HFFc6 (cell line): ENCODE results near the gene ANGPTL4. TPM values are rescaled to one million over a fixed set of nuclear protein-coding genes. Genes with fewer than 3 reads are reported as not detected.
A peak's percentile ranks its signal among the peaks of the same experiment; 100 is the strongest.

Experiments used
- DNase-seq: peaks from one replicate; pipeline ENCODE4 v3.0.0-alpha.2; 2018
- H3K27ac Mint-ChIP-seq: 2 replicates; pipeline ENCODE4 v1.8.0; 2020; ENCODE audit warnings: mild to moderate bottlenecking, mixed read lengths
- H3K27me3 Mint-ChIP-seq: 2 replicates; pipeline ENCODE4 v1.8.0; 2021; ENCODE audit warnings: mild to moderate bottlenecking, moderate library complexity, mixed read lengths; ENCODE audit not compliant: insufficient read depth
- H3K36me3 Mint-ChIP-seq: 2 replicates; pipeline ENCODE4 v1.8.0; 2021; ENCODE audit warnings: low read depth, mixed read lengths
- H3K4me1 Mint-ChIP-seq: 2 replicates; pipeline ENCODE4 v1.8.0; 2020; ENCODE audit warnings: low read depth, mixed read lengths
- H3K4me3 Mint-ChIP-seq: 2 replicates; pipeline ENCODE4 v1.8.0; 2020; ENCODE audit warnings: mild to moderate bottlenecking, moderate library complexity, mixed read lengths
- H3K9me3 Mint-ChIP-seq: 2 replicates; pipeline ENCODE4 v1.8.0; 2020; ENCODE audit warnings: mild to moderate bottlenecking, mixed read lengths
- total RNA-seq, 6 experiments: library from RNA; stranded (reverse); fragmentation: NEBNext Ultra II Directional; extraction: Animal tissue kit (Norgen Biotek cat#: 25700); gene quantifications; 2 replicates in 1 of 6; 3 replicates in 5 of 6; pipeline ENCODE4 v1.2.3, GENCODE V29; 2021
- TF ChIP-seq, protein P1 (sequence below): fragments of 200-600 bp; sonication (generic); IDR thresholded peaks from 2 replicates; pipeline ENCODE4 v1.5.0; 2021; ENCODE audit warnings: antibody characterized with exemption, mild to moderate bottlenecking

ANGPTL4 gene
- total RNA-seq, 6 experiments from 2014 or later: 1.5 to 9.8 (median 2.0) TPM

DNA sequence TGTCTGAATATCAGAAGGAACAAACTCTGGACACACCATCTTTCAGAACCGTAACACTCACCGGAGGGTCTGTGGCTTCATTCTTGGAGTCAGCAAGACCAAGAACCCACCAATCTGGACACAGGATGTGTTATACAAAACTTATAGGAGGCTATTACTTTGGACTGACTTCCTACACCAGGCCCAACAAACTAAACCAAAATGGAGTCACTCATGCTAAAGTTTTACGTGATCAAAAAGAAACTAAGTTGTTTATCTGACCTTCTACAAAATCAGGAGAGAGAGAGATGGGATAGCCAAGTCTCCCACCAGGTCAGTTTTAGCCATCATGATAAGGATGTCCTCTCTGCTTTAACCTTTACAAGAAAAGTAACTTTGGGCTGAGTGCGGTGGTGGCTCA, 23.0 kb downstream of the ANGPTL4 start:
- TF ChIP-seq, protein P1, sequence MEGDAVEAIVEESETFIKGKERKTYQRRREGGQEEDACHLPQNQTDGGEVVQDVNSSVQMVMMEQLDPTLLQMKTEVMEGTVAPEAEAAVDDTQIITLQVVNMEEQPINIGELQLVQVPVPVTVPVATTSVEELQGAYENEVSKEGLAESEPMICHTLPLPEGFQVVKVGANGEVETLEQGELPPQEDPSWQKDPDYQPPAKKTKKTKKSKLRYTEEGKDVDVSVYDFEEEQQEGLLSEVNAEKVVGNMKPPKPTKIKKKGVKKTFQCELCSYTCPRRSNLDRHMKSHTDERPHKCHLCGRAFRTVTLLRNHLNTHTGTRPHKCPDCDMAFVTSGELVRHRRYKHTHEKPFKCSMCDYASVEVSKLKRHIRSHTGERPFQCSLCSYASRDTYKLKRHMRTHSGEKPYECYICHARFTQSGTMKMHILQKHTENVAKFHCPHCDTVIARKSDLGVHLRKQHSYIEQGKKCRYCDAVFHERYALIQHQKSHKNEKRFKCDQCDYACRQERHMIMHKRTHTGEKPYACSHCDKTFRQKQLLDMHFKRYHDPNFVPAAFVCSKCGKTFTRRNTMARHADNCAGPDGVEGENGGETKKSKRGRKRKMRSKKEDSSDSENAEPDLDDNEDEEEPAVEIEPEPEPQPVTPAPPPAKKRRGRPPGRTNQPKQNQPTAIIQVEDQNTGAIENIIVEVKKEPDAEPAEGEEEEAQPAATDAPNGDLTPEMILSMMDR: no peak
- Mint-ChIP-seq H3K27ac (no peak overlapping the region; the same call in 1 of the 2 replicates), H3K27me3 (no peaks in the 10 kb centered on the region; the same call in 1 of the 2 replicates), H3K4me3 (no peak overlapping the region), H3K9me3 (peaks cover 7% of the 10 kb centered on the region; the same call in 1 of the 2 replicates), H3K36me3 (peaks cover 16% of the 10 kb centered on the region), H3K4me1 (peaks cover 10% of the 10 kb centered on the region; the same call in 1 of the 2 replicates)
- no peak for DNase-seq

DNA sequence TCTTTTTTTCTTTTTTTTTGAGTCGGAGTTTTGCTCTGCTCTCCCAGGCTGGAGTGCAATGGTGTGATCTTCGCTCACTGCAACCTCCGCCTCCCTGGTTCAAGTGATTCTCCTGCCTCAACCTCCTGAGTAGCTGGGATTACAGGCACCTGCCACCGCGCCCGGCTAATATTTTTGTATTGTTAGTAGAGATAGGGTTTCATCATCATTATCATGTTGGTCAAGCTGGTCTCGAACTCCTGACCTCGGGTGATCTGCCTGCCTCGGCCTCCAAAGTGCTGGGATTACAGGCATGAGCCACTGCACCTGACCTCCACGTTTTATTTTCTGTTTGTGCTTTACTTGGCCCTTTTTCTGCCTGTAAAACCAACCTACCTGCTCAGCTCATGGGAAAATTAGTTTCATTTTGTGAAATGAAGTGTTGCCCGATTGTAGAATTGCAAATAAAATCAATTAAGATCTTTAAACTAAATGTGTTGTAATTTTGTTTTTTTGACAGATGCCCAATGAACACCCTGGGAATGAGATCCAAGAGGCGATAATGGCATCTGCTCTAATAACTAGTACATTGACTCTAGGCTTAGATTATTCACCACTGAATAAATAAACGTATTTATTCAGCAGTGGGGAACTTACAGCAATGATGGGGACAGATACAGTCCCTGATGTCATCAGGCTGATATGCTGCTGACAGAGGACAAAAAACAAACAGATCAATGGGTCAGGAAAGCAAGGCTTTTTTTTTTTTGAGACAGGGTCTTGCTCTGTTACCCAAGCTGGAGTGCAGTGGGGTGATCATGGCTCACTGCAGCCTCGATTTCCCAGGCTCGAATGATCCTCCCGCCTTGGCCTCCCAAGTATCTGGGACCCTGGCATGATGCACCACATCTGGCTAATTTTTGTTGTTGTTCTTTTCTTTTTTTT, 24.0 kb downstream of the ANGPTL4 start:
- Mint-ChIP-seq H3K36me3 (peaks cover 16% of the 10 kb centered on the region), H3K27me3 (no peaks in the 10 kb centered on the region; the same call in 1 of the 2 replicates), H3K4me1 (peaks cover 9% of the 10 kb centered on the region; the same call in 1 of the 2 replicates), H3K4me3 (peak overlapping the region; percentile 42; the same call in 1 of the 2 replicates), H3K9me3 (peaks cover 7% of the 10 kb centered on the region; the same call in 1 of the 2 replicates), H3K27ac (no peak overlapping the region)
- no peak for DNase-seq
- TF ChIP-seq, protein P1: no peak

DNA sequence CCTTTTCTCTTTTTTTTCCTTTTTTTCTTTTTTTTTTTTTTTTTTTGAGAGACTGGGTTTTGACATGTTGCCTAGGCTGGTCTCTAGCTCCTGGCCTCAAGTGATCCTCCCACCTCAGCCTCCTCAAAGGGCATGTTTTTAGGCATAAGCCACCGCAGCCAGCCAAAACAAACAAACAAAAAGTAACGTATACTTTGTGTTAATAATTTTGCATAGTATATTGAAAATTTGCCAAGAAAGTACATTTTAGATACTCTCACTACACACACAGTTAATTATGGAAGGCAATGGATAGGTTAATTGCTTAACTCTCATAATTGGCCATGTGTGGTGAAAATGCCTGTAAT, 24.6 kb downstream of the ANGPTL4 start:
- H3K36me3 Mint-ChIP-seq: peaks cover 16% of the 10 kb centered on the region
- TF ChIP-seq, protein P1: no peak
- peaks cover 7% of the 10 kb centered on the region; the same call in 1 of the 2 replicates for H3K9me3 Mint-ChIP-seq
- H3K27ac Mint-ChIP-seq: no peak overlapping the region; the same call in 1 of the 2 replicates
- H3K4me1 Mint-ChIP-seq: peaks cover 12% of the 10 kb centered on the region; the same call in 1 of the 2 replicates
- DNase-seq: no peak
- no peak overlapping the region for H3K4me3 Mint-ChIP-seq
- H3K27me3 Mint-ChIP-seq: no peaks in the 10 kb centered on the region; the same call in 1 of the 2 replicates

DNA sequence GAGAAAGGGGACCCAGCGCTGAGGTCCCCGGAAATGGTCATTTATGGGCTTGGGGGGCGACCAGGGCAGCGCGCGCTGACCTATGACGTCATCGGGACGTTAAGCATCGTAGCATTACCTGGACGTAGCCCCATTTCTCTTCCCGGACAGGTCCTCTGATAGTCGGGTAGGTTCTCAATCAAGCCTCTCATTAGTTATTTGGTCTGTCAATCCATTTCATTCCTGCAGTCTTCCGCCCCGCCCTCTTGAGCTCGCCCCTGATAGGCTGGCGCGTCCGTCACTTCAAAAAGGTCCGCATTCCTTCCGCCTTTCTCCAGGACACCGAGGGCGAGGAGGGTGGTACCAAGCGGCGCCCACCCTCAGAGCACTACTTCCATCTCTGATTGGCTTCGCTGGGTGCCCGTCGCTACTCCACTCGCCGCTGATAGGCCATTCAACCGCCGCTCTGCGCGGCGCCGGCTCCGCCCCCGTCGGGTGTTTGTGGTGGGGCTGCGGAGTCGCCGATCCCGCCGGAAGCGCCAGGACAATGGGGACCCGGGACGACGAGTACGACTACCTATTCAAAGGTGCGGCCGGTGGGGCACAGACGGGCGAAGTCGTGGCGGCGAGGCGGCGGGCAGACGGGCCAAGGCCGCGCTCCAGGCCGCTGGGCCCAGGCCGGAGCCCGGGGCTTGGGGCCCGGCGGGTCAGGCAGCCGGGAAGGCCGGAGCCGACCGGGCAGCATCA, 26.1 kb downstream of the ANGPTL4 start, which contains the start of gene RAB11B:
Gene RAB11B, plus strand, starts transcription at position 470 of the 726 bp plus-strand sequence. Its CDS starts 57 bp downstream, at position 527.
- H3K4me3 Mint-ChIP-seq: peak within 1 kb of the TSS; percentile 92
- peak within 1 kb of the TSS; percentile 93 for H3K27ac Mint-ChIP-seq
- peaks cover 16% of the 10 kb centered on the region for H3K36me3 Mint-ChIP-seq
- peaks cover 7% of the 10 kb centered on the region; the same call in 1 of the 2 replicates for H3K9me3 Mint-ChIP-seq
- H3K27me3 Mint-ChIP-seq: no peaks in the 10 kb centered on the region; the same call in 1 of the 2 replicates
- TF ChIP-seq, protein P1: no peak
- peaks cover 23% of the 10 kb centered on the region for H3K4me1 Mint-ChIP-seq
- DNase-seq: peak; percentile 100

DNA sequence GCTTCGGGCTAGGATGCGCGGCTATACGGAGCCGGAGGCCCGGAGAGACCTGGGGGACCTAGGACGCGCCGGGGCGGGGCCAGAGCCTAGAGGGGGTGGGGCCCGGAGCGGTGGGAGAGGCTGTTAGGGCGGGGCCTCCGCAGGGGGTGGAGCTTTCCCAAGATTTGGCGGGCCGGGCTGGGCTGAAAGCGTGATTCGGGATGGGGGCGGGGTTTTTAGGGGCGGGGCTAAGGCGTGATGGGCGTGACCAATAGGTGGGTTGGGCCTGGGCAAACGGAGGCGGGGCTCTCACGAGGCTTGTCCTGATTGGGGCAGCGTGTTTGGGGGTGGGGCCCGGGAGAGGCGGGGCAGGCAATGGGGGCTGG, 26.6 kb downstream of the ANGPTL4 start:
- H3K4me3 Mint-ChIP-seq: peak overlapping the region; percentile 92
- peak overlapping the region; percentile 45 for H3K27ac Mint-ChIP-seq
- H3K4me1 Mint-ChIP-seq: peaks cover 28% of the 10 kb centered on the region

More for the DNA sequence above, 26.6 kb downstream of the ANGPTL4 start:
- peak; percentile 80 for DNase-seq
- TF ChIP-seq, protein P1: no peak
- Mint-ChIP-seq H3K9me3 (peaks cover 7% of the 10 kb centered on the region; the same call in 1 of the 2 replicates), H3K27me3 (no peaks in the 10 kb centered on the region; the same call in 1 of the 2 replicates), H3K36me3 (peaks cover 16% of the 10 kb centered on the region)
